GM12878 (cell line): Measurements from ENCODE around the gene VCL. TPM values are rescaled to one million over a fixed set of nuclear protein-coding genes. Genes with fewer than 3 reads are reported as not detected.

ENCODE experiments used
- ATF2 ChIP-seq: IDR thresholded peaks from 2 replicates; pipeline ENCODE4 v1.6.1; 2012; ENCODE audit warnings: low read length, inconsistent platforms
- ATF7 ChIP-seq: fragments of 450-650 bp; IDR thresholded peaks from 2 replicates; pipeline ENCODE4 v1.6.1; 2016; ENCODE audit warnings: low read depth, mild to moderate bottlenecking
- BCL11A ChIP-seq: IDR thresholded peaks from 2 replicates; pipeline ENCODE4 v1.6.1; 2011; ENCODE audit warnings: low read depth, low read length
- BMI1 ChIP-seq: fragments of 450-650 bp; IDR thresholded peaks from 2 replicates; pipeline ENCODE4 v1.6.1; 2016; ENCODE audit warnings: mild to moderate bottlenecking, moderate library complexity, borderline replicate concordance
- GABPA ChIP-seq: IDR thresholded peaks from 2 replicates; pipeline ENCODE4 v1.6.1; 2014; ENCODE audit warnings: antibody characterized with exemption, low read depth, mild to moderate bottlenecking, inconsistent platforms
- IKZF2 ChIP-seq, 2 experiments: fragments of 450-650 bp; IDR thresholded peaks; 2 replicates each; pipeline ENCODE4 v1.6.1; 2017; ENCODE audit warnings: mild to moderate bottlenecking in 2 of 2, moderate library complexity in 2 of 2
- NR2C2 ChIP-seq: IDR thresholded peaks from 2 replicates; pipeline ENCODE4 v1.6.1; 2011; ENCODE audit warnings: borderline replicate concordance, low read depth; ENCODE audit not compliant: control insufficient read depth, insufficient read length
- RBBP5 ChIP-seq: fragments of 200-600 bp; sonication (generic); conservative IDR thresholded peaks from 2 replicates; pipeline ENCODE4 v1.6.1; 2016
- SPI1 ChIP-seq: IDR thresholded peaks from 2 replicates; pipeline ENCODE4 v1.6.1; 2011; ENCODE audit warnings: low read depth, mild to moderate bottlenecking, low read length, moderate library complexity, borderline replicate concordance; ENCODE audit not compliant: insufficient read depth
- TCF7 ChIP-seq: IDR thresholded peaks from 2 replicates; pipeline ENCODE4 v1.6.1; 2014; ENCODE audit warnings: antibody characterized with exemption, borderline replicate concordance
- polyA plus RNA-seq, 11 experiments: library from polyadenylated mRNA; depleted of rRNA in 4 of 11; unstranded in 6 of 11; stranded (reverse) in 5 of 11; fragments of >200 nt; fragmentation: Nextera tagmentation in 4 of 11; fragmentation: Illumina TruSeq in 1 of 11; extraction: Ambion mirVana in 4 of 11; extraction: Trizol in 1 of 11; gene quantifications; 1 replicate in 1 of 11; 2 replicates in 10 of 11; pipeline versions ENCODE4 v1.2.1 to v1.2.3, GENCODE V29; 2011 to 2016; ENCODE audit warnings: inconsistent platforms in 2 of 11, missing spikeins in 2 of 11, low read depth in 1 of 11
- total RNA-seq, 4 experiments: library from RNA; depleted of rRNA in 3 of 4; stranded (reverse); fragments of >200 nt in 3 of 4; fragmentation: Illumina TruSeq in 1 of 4; extraction: Trizol in 1 of 4; gene quantifications; 2 replicates each; pipeline versions ENCODE4 v1.2.1 to v1.2.3, GENCODE V29; 2013 to 2021
- TF ChIP-seq, protein P1 (sequence below): IDR thresholded peaks from 2 replicates; pipeline ENCODE4 v1.6.1; 2012; ENCODE audit warnings: mild to moderate bottlenecking, low read depth, low read length
- TF ChIP-seq, protein P2 (sequence below): fragments of 450-650 bp; IDR thresholded peaks from 2 replicates; pipeline ENCODE4 v1.6.1; 2016; ENCODE audit warnings: mild to moderate bottlenecking

VCL gene
- total and polyA plus RNA-seq, 10 of the 15 experiments (the other 5 are each of a cell fraction or from before 2014, with no cell fraction given) = 6.7 to 54.6 (median 24.3) TPM

- TF ChIP-seq, protein P1, sequence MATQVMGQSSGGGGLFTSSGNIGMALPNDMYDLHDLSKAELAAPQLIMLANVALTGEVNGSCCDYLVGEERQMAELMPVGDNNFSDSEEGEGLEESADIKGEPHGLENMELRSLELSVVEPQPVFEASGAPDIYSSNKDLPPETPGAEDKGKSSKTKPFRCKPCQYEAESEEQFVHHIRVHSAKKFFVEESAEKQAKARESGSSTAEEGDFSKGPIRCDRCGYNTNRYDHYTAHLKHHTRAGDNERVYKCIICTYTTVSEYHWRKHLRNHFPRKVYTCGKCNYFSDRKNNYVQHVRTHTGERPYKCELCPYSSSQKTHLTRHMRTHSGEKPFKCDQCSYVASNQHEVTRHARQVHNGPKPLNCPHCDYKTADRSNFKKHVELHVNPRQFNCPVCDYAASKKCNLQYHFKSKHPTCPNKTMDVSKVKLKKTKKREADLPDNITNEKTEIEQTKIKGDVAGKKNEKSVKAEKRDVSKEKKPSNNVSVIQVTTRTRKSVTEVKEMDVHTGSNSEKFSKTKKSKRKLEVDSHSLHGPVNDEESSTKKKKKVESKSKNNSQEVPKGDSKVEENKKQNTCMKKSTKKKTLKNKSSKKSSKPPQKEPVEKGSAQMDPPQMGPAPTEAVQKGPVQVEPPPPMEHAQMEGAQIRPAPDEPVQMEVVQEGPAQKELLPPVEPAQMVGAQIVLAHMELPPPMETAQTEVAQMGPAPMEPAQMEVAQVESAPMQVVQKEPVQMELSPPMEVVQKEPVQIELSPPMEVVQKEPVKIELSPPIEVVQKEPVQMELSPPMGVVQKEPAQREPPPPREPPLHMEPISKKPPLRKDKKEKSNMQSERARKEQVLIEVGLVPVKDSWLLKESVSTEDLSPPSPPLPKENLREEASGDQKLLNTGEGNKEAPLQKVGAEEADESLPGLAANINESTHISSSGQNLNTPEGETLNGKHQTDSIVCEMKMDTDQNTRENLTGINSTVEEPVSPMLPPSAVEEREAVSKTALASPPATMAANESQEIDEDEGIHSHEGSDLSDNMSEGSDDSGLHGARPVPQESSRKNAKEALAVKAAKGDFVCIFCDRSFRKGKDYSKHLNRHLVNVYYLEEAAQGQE = no peak
- TF ChIP-seq SPI1 = peak; percentile 73
- TF ChIP-seq ATF7 = peak; percentile 78
- no peak for TF ChIP-seq GABPA
- peak; percentile 74; the same call in 1 of the 2 replicates for TF ChIP-seq BCL11A
- no peak for TF ChIP-seq RBBP5
- TF ChIP-seq TCF7 = no peak
- no peak for TF ChIP-seq NR2C2
- peak; percentile 60 to 64; a peak in 3 of 4 replicates for TF ChIP-seq IKZF2 (IDR thresholded peaks at IDR 0.05)
- TF ChIP-seq, protein P2, sequence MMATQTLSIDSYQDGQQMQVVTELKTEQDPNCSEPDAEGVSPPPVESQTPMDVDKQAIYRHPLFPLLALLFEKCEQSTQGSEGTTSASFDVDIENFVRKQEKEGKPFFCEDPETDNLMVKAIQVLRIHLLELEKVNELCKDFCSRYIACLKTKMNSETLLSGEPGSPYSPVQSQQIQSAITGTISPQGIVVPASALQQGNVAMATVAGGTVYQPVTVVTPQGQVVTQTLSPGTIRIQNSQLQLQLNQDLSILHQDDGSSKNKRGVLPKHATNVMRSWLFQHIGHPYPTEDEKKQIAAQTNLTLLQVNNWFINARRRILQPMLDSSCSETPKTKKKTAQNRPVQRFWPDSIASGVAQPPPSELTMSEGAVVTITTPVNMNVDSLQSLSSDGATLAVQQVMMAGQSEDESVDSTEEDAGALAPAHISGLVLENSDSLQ = no peak
- peak; percentile 48; the same call in 1 of the 2 replicates for TF ChIP-seq ATF2
- peak; percentile 40; the same call in 1 of the 2 replicates for TF ChIP-seq BMI1
- TF ChIP-seq, all 136 proteins: peak for 22
Observed at GRCh38 chr10:74078037-74078436, 80.1 kb downstream of the VCL start (continued).
